Raji (cell line): ENCODE data around the gene ATXN7.

Source experiments
- POLR2A ChIP-seq: IDR thresholded peaks from 2 replicates; pipeline ENCODE4 v1.6.1; 2011; ENCODE audit warnings: low read depth, low read length, control low read depth; ENCODE audit not compliant: insufficient read depth

The ATXN7 gene

GRCh38 chr3:63878394-63879060, 14.9 kb downstream of the ATXN7 start:
- TF ChIP-seq POLR2A: no peak

GRCh38 chr3:63880653-63881052, 17.0 kb downstream of the ATXN7 start:
- no peak for TF ChIP-seq POLR2A

DNA sequence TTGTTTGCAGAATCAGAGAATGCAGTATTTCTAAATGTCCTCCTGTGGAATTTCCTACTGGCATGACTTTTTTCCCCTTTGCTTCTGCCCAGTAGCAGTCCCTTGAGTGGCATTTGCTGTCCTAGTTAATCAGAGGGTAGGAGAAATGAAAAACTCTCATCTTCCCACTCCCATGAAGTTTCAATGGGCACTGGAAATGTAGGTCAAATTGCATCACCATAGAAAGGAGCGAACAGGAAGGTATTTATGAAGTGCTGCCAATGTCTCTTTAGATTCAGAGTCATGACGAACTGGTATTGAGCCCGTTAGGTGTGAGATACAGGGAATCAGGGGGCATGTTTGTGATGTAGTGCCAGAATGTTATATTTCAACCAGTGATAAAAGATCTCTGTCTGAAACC, 23.2 kb downstream of the ATXN7 start:
- TF ChIP-seq POLR2A: no peak

DNA sequence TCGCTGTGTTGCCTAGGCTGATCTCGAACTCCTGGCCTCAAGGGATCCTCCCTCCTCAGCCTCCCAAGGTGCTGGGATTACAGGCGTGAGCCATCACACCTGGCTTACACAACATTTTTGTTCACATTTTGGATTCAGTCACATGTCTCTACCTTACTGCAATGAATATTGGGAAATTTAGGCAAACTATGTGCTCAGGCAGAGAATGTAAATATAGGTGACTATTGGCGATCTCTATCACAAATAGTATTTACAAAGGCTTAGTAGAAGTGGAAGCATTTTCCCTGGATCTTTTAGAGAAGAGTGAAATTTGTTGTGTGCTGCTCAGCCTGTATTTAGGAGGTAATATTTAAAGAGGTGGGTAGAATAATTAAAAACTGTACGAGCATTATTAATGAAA, 27.9 kb downstream of the ATXN7 start:
- TF ChIP-seq POLR2A: no peak

GRCh38 chr3:63892773-63893352, 29.2 kb downstream of the ATXN7 start:
- no peak for TF ChIP-seq POLR2A

DNA sequence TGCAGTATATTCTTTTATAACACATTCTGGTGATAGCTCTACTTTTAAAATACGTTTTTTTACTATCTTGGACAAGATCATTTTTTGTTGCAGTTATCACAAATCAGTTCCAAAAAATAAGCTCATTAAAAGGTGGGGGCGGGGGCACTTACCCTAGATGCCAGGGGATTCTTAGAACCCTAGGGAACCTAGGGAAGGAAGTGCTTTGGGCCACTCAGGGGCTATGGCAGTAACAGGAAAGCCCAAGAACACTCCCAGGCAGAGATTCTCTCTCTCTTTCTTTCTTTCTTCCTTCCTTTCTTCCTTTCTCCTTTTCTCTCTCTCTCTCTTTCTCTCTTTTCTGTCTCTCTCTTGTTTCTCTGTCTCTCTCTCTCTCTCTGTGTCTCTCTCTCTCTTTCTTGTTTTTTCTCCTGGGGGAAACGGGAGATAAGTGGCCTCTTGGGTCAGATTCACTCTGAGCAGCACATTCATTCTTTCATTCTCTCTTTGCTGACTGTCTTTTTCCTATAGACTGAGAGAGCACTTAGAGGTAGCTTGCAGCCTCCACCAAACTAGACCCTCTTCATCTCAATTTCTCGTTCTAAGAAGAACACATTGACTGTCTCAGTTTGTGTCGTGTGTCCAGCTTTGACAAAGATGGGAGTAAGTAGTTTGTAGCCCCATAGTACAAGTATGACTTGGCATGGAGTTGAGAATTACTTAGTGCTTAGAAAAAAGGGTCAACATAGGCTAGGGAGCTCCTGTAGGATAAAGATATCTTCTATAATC, 31.9 kb downstream of the ATXN7 start:
- no peak for TF ChIP-seq POLR2A

DNA sequence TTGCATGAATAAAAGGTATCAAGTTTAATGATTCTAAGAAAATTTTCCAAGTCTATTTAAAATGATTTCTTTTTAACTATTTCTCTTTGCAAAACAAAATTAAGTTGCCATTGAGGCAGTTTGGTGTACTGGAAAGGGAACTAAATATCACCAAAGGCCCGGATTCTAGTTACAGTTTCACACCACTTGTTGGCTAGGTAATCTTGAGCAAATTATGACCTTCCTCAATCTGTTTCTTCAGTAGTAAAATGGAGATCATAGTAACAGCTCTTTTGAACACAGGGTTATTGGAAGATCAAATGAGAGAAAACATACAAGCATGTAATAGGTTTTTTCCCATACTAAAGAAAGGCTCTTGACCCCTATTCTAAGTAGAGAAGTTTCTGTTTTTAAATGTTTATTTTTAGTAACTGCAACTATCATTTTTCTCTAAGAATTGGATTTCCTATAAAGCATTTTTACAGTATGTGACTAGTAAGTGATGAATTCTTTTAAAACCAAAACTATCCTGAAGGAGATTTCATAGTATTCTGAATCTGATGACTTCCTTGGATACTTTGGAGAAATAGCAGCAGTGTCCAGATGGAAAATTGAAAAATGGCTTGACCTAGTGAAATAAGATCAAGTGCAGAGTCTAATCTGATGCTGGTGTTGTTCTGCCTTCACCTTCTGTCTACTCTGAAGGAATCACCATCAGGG, 32.8 kb downstream of the ATXN7 start:
- no peak for TF ChIP-seq POLR2A

GRCh38 chr3:63900010-63900409, 36.3 kb downstream of the ATXN7 start:
- no peak for TF ChIP-seq POLR2A

DNA sequence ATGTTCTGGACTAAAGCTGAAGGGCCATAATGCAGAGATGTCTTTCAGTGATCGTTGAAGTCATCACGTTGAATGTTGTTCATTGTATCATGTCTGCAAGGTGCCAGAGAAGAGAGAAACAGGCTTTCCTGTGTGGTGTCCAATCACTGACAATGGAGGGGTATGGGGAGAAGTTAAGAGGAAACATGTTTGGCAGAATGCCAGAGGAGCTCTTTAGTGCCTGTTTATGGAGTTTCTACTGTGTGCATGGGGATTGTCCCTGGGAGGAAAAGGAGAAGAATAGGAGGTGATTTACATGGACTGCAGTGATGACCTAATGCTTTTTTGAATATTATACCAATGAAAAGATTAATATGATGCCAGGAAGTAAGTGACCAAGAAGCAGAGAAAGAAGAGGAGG, 36.8 kb downstream of the ATXN7 start:
- TF ChIP-seq POLR2A: no peak

GRCh38 chr3:63905731-63906620, 42.3 kb downstream of the ATXN7 start:
- TF ChIP-seq POLR2A: no peak

- TF ChIP-seq POLR2A: no peak
Observed at GRCh38 chr3:63908081-63908736, 44.5 kb downstream of the ATXN7 start.

DNA sequence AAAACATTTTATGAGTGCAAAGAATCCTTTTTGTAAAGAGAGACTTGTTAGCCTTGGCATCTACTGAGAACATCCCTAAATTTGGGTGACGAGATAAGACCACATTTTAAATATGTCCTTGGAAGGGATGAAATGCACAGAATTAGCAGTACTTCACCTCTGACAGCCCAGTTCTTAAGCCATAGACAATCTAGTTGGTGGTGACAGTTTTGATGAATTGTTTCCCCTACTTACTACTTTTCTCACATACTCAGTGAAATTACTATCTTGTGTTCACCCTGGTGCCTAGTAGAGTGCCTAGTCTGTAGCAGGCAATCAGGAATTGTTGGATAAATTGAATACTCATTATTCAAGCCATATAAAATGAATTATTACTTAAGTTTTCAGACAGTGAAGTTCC, 45.1 kb downstream of the ATXN7 start:
- TF ChIP-seq POLR2A: no peak

- TF ChIP-seq POLR2A: no peak
Observed at GRCh38 chr3:63909431-63909830, 45.8 kb downstream of the ATXN7 start.

- no peak for TF ChIP-seq POLR2A
Observed at GRCh38 chr3:63910001-63910400, 46.3 kb downstream of the ATXN7 start.

DNA sequence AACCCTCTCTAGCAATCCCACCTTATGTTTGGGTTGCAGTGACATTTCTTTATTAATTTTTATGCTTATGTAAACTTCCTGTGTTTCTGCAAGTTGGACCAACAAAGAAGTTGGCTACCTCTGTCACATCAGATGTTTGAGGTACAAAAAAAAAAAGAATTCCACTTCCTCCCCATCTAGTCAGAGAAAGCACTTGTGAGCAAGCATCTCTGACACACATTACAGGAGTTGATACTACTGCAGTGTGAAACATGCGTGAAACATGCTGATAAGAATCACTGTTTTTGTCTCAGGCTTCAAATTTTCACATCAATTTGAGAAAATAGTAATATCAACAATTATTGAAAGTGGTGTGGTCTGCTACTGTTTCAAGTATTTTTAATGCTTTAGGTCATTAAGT, 47.2 kb downstream of the ATXN7 start:
- no peak for TF ChIP-seq POLR2A

DNA sequence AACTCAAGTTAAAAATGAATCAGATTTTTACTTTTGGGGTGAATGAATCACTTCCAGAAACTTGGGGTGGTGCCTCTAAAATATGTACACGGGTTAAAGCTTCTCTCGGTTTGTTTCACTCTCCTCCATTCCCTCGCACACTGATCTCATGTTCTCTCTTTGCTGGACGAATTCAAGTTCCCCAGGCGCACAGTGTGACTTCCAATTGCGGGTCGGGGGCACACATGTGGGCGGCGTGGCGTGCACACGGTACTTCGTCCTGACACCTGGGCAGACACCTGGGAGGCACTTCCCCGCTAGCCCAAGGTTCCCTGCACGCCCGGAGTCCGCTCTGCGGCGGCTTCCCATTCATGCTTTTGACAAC, 47.8 kb downstream of the ATXN7 start:
- TF ChIP-seq POLR2A: no peak
